A549 (cell line): ENCODE measurements around the gene TNRC6B. TPM values are rescaled to one million over a fixed set of nuclear protein-coding genes. Genes with fewer than 3 reads are reported as not detected.
"Not testable (repeated sequence)": the region's sequence is repeated elsewhere in the genome, so short reads cannot be mapped to it uniquely, and the experiment has no call there.

Experiments
- ATAC-seq, 2 experiments: fragments of 200-7000 bp in 1 of 2; fragments of >200 bp in 1 of 2; cut with Nextera tagmentation in 1 of 2; cut with Tn5 transposase in 1 of 2; 3 replicates each; pipeline versions ENCODE4 v1.8.0 to v1.9.1; 2018 to 2020; ENCODE audit warnings: mild to moderate bottlenecking in 1 of 2, moderate library complexity in 1 of 2
- CTCF ChIA-PET: fragments of 300-600 bp; sonication (Branson Sonifier 250); formaldehyde crosslinking; extraction: SDS; loops from one replicate; lab custom pipeline; 2021; ENCODE audit warnings: antibody characterized with exemption, inconsistent platforms; lab: Yijun Ruan, JAX
- POLR2A ChIA-PET: fragments of 350-600 bp; formaldehyde crosslinking; extraction: SDS; loops from one replicate; lab custom pipeline; 2021; ENCODE audit warnings: antibody characterized with exemption, inconsistent platforms; lab: Yijun Ruan, JAX
- DNase-seq, 2 experiments: peaks; one replicate each; pipeline versions ENCODE4 v3.0.0 to v3.0.0-alpha.2; 2011 to 2016; ENCODE audit warnings: low read depth in 1 of 2, low spot score in 1 of 2
- FAIRE-seq: peaks from 2 replicates; lab custom pipeline; 2011; peaks lifted over from hg19 to GRCh38; lab: Jason Lieb, UNC
- H3K27ac ChIP-seq, 2 experiments: fragments of >200 bp; sonication (Bioruptor Twin); formaldehyde crosslinking; 3 replicates each; pipeline ENCODE4 v1.5.1; 2016 to 2017
- H3K4me1 ChIP-seq: fragments of >200 bp; sonication (Bioruptor Twin); formaldehyde crosslinking; 3 replicates; pipeline ENCODE4 v1.6.1; 2016
- H3K4me2 ChIP-seq: fragments of >200 bp; sonication (Bioruptor Twin); formaldehyde crosslinking; 3 replicates; pipeline ENCODE4 v1.6.1; 2016
- H3K4me3 ChIP-seq: fragments of >200 bp; sonication (Bioruptor Twin); formaldehyde crosslinking; 3 replicates; pipeline ENCODE4 v1.5.1; 2016
- H3K9me3 ChIP-seq: fragments of >200 bp; sonication (Bioruptor Twin); formaldehyde crosslinking; 3 replicates; pipeline ENCODE4 v1.6.1; 2016
- BHLHE40 ChIP-seq: IDR thresholded peaks from 2 replicates; pipeline ENCODE4 v1.6.1; 2012; ENCODE audit warnings: low read depth, low read length, inconsistent platforms
- CBX2 ChIP-seq: fragments of 200-600 bp; sonication (generic); IDR thresholded peaks from 2 replicates; pipeline ENCODE4 v1.6.1; 2016; ENCODE audit warnings: low read depth, mild to moderate bottlenecking, borderline replicate concordance
- CHD2 ChIP-seq: fragments of 150-350 bp; IDR thresholded peaks from 2 replicates; pipeline ENCODE4 v1.6.1; 2014; ENCODE audit warnings: low read length; ENCODE audit not compliant: partially characterized antibody
- EP300 ChIP-seq, 2 experiments: fragments of >200 bp; sonication (Bioruptor Twin); formaldehyde crosslinking; IDR thresholded peaks; 2 replicates in 1 of 2; 3 replicates in 1 of 2; pipeline ENCODE4 v1.6.1; 2016 to 2017
- FOSB ChIP-seq: fragments of 250-450 bp; sonication (Bioruptor Pico); IDR thresholded peaks from 2 replicates; pipeline ENCODE4 v1.5.0; 2020; ENCODE audit warnings: mild to moderate bottlenecking, moderate library complexity
- FOXS1 ChIP-seq: fragments of 250-450 bp; sonication (Bioruptor Pico); IDR thresholded peaks from 2 replicates; pipeline ENCODE4 v1.5.0; 2020; ENCODE audit warnings: mild to moderate bottlenecking, moderate library complexity
- GATA3 ChIP-seq: IDR thresholded peaks from 2 replicates; pipeline ENCODE4 v1.6.1; 2012; ENCODE audit warnings: borderline replicate concordance
- HDAC2 ChIP-seq: fragments of 200-600 bp; sonication (generic); IDR thresholded peaks from 2 replicates; pipeline ENCODE4 v1.6.1; 2016
- HEYL ChIP-seq: fragments of 250-450 bp; sonication (Bioruptor Pico); IDR thresholded peaks from 2 replicates; pipeline ENCODE4 v1.8.0; 2021; ENCODE audit warnings: mild to moderate bottlenecking, moderate library complexity
- JUNB ChIP-seq: fragments of >200 bp; sonication (Bioruptor Twin); formaldehyde crosslinking; IDR thresholded peaks from 2 replicates; pipeline ENCODE4 v1.6.1; 2016
- KDM1A ChIP-seq: fragments of 200-600 bp; sonication (generic); IDR thresholded peaks from 2 replicates; pipeline ENCODE4 v1.6.1; 2016; ENCODE audit warnings: low read depth, mild to moderate bottlenecking
- NPAS2 ChIP-seq: fragments of 250-450 bp; sonication (Bioruptor Pico); IDR thresholded peaks from 2 replicates; pipeline ENCODE4 v1.8.0; 2022; ENCODE audit warnings: mild to moderate bottlenecking, moderate library complexity, borderline replicate concordance
- PHF8 ChIP-seq: fragments of 200-600 bp; sonication (generic); IDR thresholded peaks from 2 replicates; pipeline ENCODE4 v1.6.1; 2016; ENCODE audit warnings: low read depth, mild to moderate bottlenecking, antibody characterized with exemption, moderate library complexity, borderline replicate concordance
- RARB ChIP-seq: fragments of 250-450 bp; sonication (Bioruptor Pico); IDR thresholded peaks from 2 replicates; pipeline ENCODE4 v1.8.0; 2021; ENCODE audit warnings: mild to moderate bottlenecking, moderate library complexity
- RFX5 ChIP-seq: fragments of 450-650 bp; IDR thresholded peaks from 2 replicates; pipeline ENCODE4 v1.7.1; 2014; ENCODE audit warnings: antibody characterized with exemption, mild to moderate bottlenecking, moderate library complexity
- RNF2 ChIP-seq: fragments of 200-600 bp; sonication (generic); IDR thresholded peaks from 2 replicates; pipeline ENCODE4 v1.6.1; 2016; ENCODE audit warnings: low read depth, mild to moderate bottlenecking, antibody characterized with exemption, moderate library complexity, borderline replicate concordance
- ZC3H11A ChIP-seq: fragments of 450-650 bp; IDR thresholded peaks from 2 replicates; pipeline ENCODE4 v1.6.1; 2014; ENCODE audit warnings: antibody characterized with exemption, mild to moderate bottlenecking
- ZNF302 ChIP-seq: fragments of 250-450 bp; sonication (Bioruptor Pico); IDR thresholded peaks from 2 replicates; pipeline ENCODE4 v1.9.0; 2021; ENCODE audit warnings: inconsistent platforms, mild to moderate bottlenecking, moderate library complexity
- WGBS: methylation state at CpG from one replicate; pipeline ENCODE4 v1.1.6; 2017; ENCODE audit errors: missing lambda C conversion rate; 5-methylcytosine and 5-hydroxymethylcytosine counted together
- polyA plus RNA-seq, 4 experiments: library from polyadenylated mRNA; depleted of rRNA in 3 of 4; stranded (reverse); fragments of >200 nt; fragmentation: RNase III in 1 of 4; extraction: RNeasy Plus Mini Kit Qiagen cat#74134 plus additional on column Dnase treatment in 1 of 4; gene quantifications; 2 replicates in 3 of 4; 3 replicates in 1 of 4; pipeline ENCODE4 v1.2.3, GENCODE V29; 2011 to 2017
- TF ChIP-seq, protein P1 (sequence below): fragments of 450-650 bp; IDR thresholded peaks from 2 replicates; pipeline ENCODE4 v1.6.1; 2014; ENCODE audit warnings: antibody characterized with exemption
- TF ChIP-seq, protein P2 (sequence below): fragments of 250-450 bp; sonication (Bioruptor Pico); IDR thresholded peaks from 2 replicates; pipeline ENCODE4 v1.5.0; 2021; ENCODE audit warnings: mild to moderate bottlenecking, moderate library complexity, borderline replicate concordance
- TF ChIP-seq, protein P3 (sequence below): IDR thresholded peaks from 2 replicates; pipeline ENCODE4 v1.6.1; 2012
- TF ChIP-seq, protein P4 (sequence below): fragments of >200 bp; sonication (Bioruptor Twin); formaldehyde crosslinking; IDR thresholded peaks from 2 replicates; pipeline ENCODE4 v1.6.1; 2016
- TF ChIP-seq, protein P5 (sequence below): fragments of 250-450 bp; sonication (Bioruptor Pico); IDR thresholded peaks from 2 replicates; pipeline ENCODE4 v1.5.0; 2020; ENCODE audit warnings: low read depth, mild to moderate bottlenecking, moderate library complexity

TNRC6B gene
- polyA plus RNA-seq, 2 of the 4 experiments (the other 2 are of a cell fraction), result 4.9 to 5.0 TPM

DNA sequence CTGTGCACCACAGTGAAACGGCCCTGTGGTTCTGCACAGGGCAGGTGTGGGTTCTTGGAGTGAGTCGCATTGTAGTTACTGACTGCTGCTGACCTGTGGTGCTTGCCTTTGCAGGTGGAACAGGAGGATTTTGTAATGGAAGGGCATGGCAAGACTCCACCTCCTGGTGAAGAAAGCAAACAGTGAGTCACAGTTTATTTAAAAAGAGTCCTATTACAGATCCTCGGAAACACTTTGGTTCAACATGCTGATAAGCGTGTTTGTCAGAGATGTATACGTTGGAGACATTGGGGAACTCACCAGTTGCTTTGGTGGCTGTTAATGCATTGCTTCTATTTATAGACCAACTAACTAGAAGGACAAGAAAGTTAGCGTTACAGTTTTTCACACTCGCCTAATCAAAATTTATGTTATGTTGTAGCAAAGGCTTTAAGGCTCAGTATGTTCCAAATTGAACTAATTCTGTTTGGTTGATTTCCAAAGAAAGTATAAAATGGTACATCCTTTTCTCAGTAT, 21.7 kb upstream of the TNRC6B start (continued):
- no peak for TF ChIP-seq HDAC2
- no peak for TF ChIP-seq NPAS2
- TF ChIP-seq RNF2, result no peak
- no peak for TF ChIP-seq EP300 (IDR thresholded peaks at IDR 0.05)
- no peak for TF ChIP-seq FOSB (CRISPR knock-in tag)
- TF ChIP-seq GATA3, result peak; percentile 38; the same call in 1 of the 2 replicates
- TF ChIP-seq, protein P1, sequence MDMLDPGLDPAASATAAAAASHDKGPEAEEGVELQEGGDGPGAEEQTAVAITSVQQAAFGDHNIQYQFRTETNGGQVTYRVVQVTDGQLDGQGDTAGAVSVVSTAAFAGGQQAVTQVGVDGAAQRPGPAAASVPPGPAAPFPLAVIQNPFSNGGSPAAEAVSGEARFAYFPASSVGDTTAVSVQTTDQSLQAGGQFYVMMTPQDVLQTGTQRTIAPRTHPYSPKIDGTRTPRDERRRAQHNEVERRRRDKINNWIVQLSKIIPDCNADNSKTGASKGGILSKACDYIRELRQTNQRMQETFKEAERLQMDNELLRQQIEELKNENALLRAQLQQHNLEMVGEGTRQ, result no peak
- no peak for TF ChIP-seq BHLHE40
- TF ChIP-seq, protein P2, sequence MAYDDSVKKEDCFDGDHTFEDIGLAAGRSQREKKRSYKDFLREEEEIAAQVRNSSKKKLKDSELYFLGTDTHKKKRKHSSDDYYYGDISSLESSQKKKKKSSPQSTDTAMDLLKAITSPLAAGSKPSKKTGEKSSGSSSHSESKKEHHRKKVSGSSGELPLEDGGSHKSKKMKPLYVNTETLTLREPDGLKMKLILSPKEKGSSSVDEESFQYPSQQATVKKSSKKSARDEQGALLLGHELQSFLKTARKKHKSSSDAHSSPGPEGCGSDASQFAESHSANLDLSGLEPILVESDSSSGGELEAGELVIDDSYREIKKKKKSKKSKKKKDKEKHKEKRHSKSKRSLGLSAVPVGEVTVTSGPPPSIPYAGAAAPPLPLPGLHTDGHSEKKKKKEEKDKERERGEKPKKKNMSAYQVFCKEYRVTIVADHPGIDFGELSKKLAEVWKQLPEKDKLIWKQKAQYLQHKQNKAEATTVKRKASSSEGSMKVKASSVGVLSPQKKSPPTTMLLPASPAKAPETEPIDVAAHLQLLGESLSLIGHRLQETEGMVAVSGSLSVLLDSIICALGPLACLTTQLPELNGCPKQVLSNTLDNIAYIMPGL (CRISPR knock-in tag), result no peak
- TF ChIP-seq ZNF302 (CRISPR knock-in tag), result no peak
- no peak for TF ChIP-seq ZC3H11A
- TF ChIP-seq, protein P3, sequence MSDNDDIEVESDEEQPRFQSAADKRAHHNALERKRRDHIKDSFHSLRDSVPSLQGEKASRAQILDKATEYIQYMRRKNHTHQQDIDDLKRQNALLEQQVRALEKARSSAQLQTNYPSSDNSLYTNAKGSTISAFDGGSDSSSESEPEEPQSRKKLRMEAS, result 0 out of 2 replicates have a peak, but pooled peaks have one; percentile 25
- no peak for TF ChIP-seq CHD2
- TF ChIP-seq, protein P4, sequence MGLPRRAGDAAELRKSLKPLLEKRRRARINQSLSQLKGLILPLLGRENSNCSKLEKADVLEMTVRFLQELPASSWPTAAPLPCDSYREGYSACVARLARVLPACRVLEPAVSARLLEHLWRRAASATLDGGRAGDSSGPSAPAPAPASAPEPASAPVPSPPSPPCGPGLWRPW, result peak; percentile 17; the same call in 1 of the 2 replicates
- no peak for TF ChIP-seq RARB (CRISPR knock-in tag)
- no peak for TF ChIP-seq FOXS1 (CRISPR knock-in tag)
- no peak for TF ChIP-seq PHF8
- TF ChIP-seq HEYL (CRISPR knock-in tag), result no peak
- no peak for TF ChIP-seq RFX5
- peak; percentile 52 for TF ChIP-seq JUNB
- no peak for TF ChIP-seq KDM1A
- TF ChIP-seq CBX2, result no peak
- TF ChIP-seq, protein P5, sequence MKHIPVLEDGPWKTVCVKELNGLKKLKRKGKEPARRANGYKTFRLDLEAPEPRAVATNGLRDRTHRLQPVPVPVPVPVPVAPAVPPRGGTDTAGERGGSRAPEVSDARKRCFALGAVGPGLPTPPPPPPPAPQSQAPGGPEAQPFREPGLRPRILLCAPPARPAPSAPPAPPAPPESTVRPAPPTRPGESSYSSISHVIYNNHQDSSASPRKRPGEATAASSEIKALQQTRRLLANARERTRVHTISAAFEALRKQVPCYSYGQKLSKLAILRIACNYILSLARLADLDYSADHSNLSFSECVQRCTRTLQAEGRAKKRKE, result no peak

DNA sequence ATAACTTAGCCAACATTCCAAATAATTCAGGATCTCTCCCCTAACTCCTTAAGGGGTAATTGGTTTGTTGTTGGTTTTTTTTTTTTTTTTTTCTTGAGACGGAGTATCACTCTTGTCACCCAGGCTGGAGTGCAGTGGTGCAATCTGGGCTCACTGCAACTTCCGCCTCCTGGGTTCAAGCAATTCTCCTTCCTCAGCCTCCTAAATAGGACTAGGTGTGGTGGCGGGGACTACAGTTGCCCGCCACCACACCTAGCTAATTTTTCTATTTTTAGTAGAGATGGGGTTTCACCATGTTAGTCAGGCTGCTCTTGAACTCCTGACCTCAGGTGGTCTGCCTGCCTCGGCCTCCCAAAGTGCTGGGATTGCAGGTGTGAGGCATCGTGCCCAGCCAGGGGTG, 21.0 kb upstream of the TNRC6B start:
- ATAC-seq, H3K4me3 ChIP-seq, FAIRE-seq, H3K27ac ChIP-seq, CTCF ChIA-PET, H3K9me3 ChIP-seq, DNase-seq: not testable (repeated sequence)
- Histone ChIP-seq H3K4me2 (peak overlapping the region; percentile 46), H3K4me1 (peaks cover 11% of the 10 kb centered on the region; the same call in 2 of the 3 replicates)
- 80% methylated on average over 6 of the region's 6 CpGs for WGBS
- POLR2A ChIA-PET, result interaction anchor here (1.8 kb wide), 1 partner anchor 113 kb away, joined by 5 read pairs; no protein-coding TSS in a partner anchor
